ENCODE results near the gene ANKRD29. TPM values are rescaled to one million over a fixed set of nuclear protein-coding genes. Genes with fewer than 3 reads are reported as not detected.

ANKRD29 gene
- total RNA-seq, 1 experiment from 2014 or later, result 4.3 TPM

- no peaks in the 10 kb centered on the region for H3K36me3 ChIP-seq (ENCODE audit: low read depth)
- ChIA-PET POLR2A (ENCODE audit: unreplicated experiment) (no interaction called here), CTCF (interaction anchor here (0.5 to 1.2 kb wide), 5 partner anchors 9 to 127 kb away, joined by 3 to 9 read pairs (median 4); no protein-coding TSS in a partner anchor)
- no peak overlapping the region for H3K4me3 ChIP-seq
- DNase-seq, result no peak
- H3K9me3 ChIP-seq (ENCODE audit: insufficient read depth, low read depth), result no peaks in the 10 kb centered on the region
- H3K79me2 ChIP-seq (ENCODE audit: low read depth), result no peaks in the 10 kb centered on the region
- no peak overlapping the region for H3K27ac ChIP-seq
- no peaks in the 10 kb centered on the region for H4K20me1 ChIP-seq (ENCODE audit: insufficient read depth)
- no peaks in the 10 kb centered on the region for H3K9me2 ChIP-seq (ENCODE audit: insufficient read depth)
- no peaks in the 10 kb centered on the region for H3K27me3 ChIP-seq (ENCODE audit: insufficient read depth, low read depth)
- intact Hi-C loops (cut with micrococcal nuclease; ENCODE audit: unreplicated experiment), result loop anchor here (1.0 to 5.0 kb wide), 5 partner anchors 80 to 204 kb away; partner anchors contain the start of gene NPC1
- H2AFZ ChIP-seq, result no peak overlapping the region
- no peak overlapping the region for H3K4me2 ChIP-seq
- BruUV-seq (replicated peaks), result no TSS peak
- TF ChIP-seq EZH2 (IDR thresholded peaks at IDR 0.05; ENCODE audit: low read depth) (no peak), CTCF (conservative IDR thresholded peaks at IDR 0.05) (no peak)
- H3K4me1 ChIP-seq (replicated peaks; ENCODE audit: insufficient read depth), result no peaks in the 10 kb centered on the region
- no peaks in the 10 kb centered on the region; the same call in 1 of the 2 replicates for H3F3A ChIP-seq (ENCODE audit: insufficient read depth, low read depth)
These were observed 39.9 kb upstream of the ANKRD29 start for GRCh38 chr18:23702606-23703005.

- Histone ChIP-seq H2AFZ (no peak overlapping the region), H3K9me2 (ENCODE audit: insufficient read depth) (no peaks in the 10 kb centered on the region), H3K4me3 (no peak overlapping the region), H3F3A (ENCODE audit: insufficient read depth, low read depth) (no peaks in the 10 kb centered on the region), H4K20me1 (ENCODE audit: insufficient read depth) (no peaks in the 10 kb centered on the region), H3K4me1 (replicated peaks; ENCODE audit: insufficient read depth) (no peaks in the 10 kb centered on the region), H3K27ac (no peak overlapping the region), H3K9me3 (ENCODE audit: insufficient read depth, low read depth) (no peaks in the 10 kb centered on the region), H3K27me3 (ENCODE audit: insufficient read depth, low read depth) (no peaks in the 10 kb centered on the region), H3K36me3 (ENCODE audit: low read depth) (no peaks in the 10 kb centered on the region), H3K79me2 (ENCODE audit: low read depth) (no peaks in the 10 kb centered on the region), H3K4me2 (no peak overlapping the region)
- DNase-seq, result no peak
- ChIA-PET CTCF (no interaction called here), POLR2A (ENCODE audit: unreplicated experiment) (interaction anchor here (0.7 kb wide), 1 partner anchor 433 kb away, joined by 16 read pairs; no protein-coding TSS in a partner anchor)
- TF ChIP-seq EZH2 (IDR thresholded peaks at IDR 0.05; ENCODE audit: low read depth), result no peak
- no peak for TF ChIP-seq CTCF (conservative IDR thresholded peaks at IDR 0.05)
- no TSS peak for BruUV-seq (replicated peaks)
- intact Hi-C loops (cut with micrococcal nuclease; ENCODE audit: unreplicated experiment), result loop anchor here (2.0 to 5.0 kb wide), 3 partner anchors 111 to 203 kb away; partner anchors contain the start of gene NPC1
These were observed 38.9 kb upstream of the ANKRD29 start for GRCh38 chr18:23701544-23702064.

GRCh38 chr18:23701017-23701416, 38.3 kb upstream of the ANKRD29 start:
- Histone ChIP-seq H3K27ac (no peak overlapping the region), H3K4me1 (replicated peaks; ENCODE audit: insufficient read depth) (peaks cover 5% of the 10 kb centered on the region), H3F3A (ENCODE audit: insufficient read depth, low read depth) (peaks cover 1% of the 10 kb centered on the region; the same call in 1 of the 2 replicates), H2AFZ (no peak overlapping the region), H3K27me3 (ENCODE audit: insufficient read depth, low read depth) (no peaks in the 10 kb centered on the region), H3K4me3 (no peak overlapping the region), H3K9me2 (ENCODE audit: insufficient read depth) (no peaks in the 10 kb centered on the region), H3K4me2 (no peak overlapping the region), H4K20me1 (ENCODE audit: insufficient read depth) (no peaks in the 10 kb centered on the region), H3K36me3 (ENCODE audit: low read depth) (no peaks in the 10 kb centered on the region), H3K79me2 (ENCODE audit: low read depth) (no peaks in the 10 kb centered on the region), H3K9me3 (ENCODE audit: insufficient read depth, low read depth) (no peaks in the 10 kb centered on the region)
- no TSS peak for BruUV-seq (replicated peaks)
- CTCF ChIA-PET, result no interaction called here
- TF ChIP-seq EZH2 (IDR thresholded peaks at IDR 0.05; ENCODE audit: low read depth) (no peak), CTCF (conservative IDR thresholded peaks at IDR 0.05) (no peak)
- intact Hi-C loops (cut with micrococcal nuclease; ENCODE audit: unreplicated experiment), result loop anchor here (5.0 kb wide), 1 partner anchor 111 kb away; no protein-coding TSS in a partner anchor
- no peak for DNase-seq
- POLR2A ChIA-PET (ENCODE audit: unreplicated experiment), result no interaction called here
